Stimulated activated CD4-positive, alpha-beta T cell treated with anti-CD3 and anti-CD28 coated beads, Interleukin-1b, Interleukin-23, amount 100 ng/mL, for 24 hours (primary cell): ENCODE data around the gene ECHDC1.

Experiments
- DNase-seq, 4 experiments: peaks; one replicate each; pipeline ENCODE4 v3.0.0-alpha.2; 2020; ENCODE audit warnings: low read depth in 4 of 4, low spot score in 1 of 4

ECHDC1 gene

DNA sequence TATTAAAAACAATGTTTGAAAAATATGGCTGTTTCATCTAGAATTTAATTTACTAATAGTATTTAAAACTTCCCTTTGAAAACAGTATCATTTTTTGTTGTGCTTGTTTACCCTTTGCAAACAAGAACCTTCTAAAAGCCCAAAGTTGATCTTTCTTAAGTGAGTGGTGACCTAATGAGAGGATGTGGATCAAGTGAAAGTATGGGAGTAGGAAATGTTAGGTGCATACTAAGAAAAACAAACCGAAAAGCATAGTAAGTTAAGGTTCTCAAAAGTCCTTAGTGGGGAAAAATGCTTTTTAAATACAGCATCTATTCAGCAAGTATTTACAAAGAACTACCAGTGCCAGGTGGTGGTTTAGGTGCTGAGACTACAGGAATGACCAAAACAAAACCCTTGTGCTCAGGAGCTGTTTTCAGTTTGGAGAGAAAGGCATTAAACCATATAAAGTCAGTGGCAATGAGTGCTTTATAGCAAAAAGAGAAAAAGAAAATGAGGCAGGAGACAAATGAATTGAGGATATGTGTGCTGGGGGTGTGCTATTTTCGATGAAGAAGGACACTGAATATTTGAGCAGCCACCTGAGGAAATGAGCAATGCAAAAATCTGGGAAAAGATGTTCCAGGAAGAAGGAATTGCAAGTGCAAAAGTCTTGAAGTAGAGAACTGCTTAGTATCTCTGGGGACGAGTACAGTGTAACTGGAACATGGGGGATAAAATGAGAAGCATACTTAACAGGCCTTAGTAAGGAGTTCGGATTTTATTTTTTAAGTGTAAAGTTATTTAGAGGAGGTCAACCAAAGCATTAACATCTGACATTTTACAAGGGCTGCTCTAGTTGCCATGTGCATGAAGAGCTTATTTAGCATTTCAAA, 52.8 kb downstream of the ECHDC1 start:
- DNase-seq = no peak

DNA sequence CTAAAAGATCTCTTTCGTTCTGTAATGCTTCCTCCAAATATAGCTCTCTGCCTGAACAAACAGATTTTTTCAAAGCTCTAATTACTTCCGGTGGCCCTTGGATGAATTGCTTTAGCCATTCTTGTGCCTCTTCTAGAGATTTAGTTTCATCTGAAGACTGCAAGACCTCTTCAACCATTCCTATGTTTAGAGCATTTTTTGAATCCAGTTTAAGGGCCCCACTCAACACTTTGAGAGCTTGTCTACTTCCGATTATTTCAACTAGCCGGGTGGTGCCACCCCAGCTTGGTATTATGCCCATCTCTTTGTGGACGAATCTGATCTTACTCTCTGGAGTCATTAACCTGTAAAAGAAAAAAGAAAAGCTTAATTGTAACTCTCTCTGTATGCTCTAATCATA, 53.5 kb downstream of the ECHDC1 start:
- DNase-seq = no peak

GRCh38 chr6:127288705-127289104, 54.7 kb downstream of the ECHDC1 start:
- no peak for DNase-seq

- no peak for DNase-seq
These were observed 61.2 kb downstream of the ECHDC1 start for GRCh38 chr6:127282184-127282583.

- DNase-seq = no peak
These were observed 63.6 kb downstream of the ECHDC1 start for GRCh38 chr6:127279815-127280214.

GRCh38 chr6:127277878-127278843, 65.2 kb downstream of the ECHDC1 start:
- DNase-seq = no peak

GRCh38 chr6:127276331-127276730, 67.1 kb downstream of the ECHDC1 start:
- DNase-seq = no peak

DNA sequence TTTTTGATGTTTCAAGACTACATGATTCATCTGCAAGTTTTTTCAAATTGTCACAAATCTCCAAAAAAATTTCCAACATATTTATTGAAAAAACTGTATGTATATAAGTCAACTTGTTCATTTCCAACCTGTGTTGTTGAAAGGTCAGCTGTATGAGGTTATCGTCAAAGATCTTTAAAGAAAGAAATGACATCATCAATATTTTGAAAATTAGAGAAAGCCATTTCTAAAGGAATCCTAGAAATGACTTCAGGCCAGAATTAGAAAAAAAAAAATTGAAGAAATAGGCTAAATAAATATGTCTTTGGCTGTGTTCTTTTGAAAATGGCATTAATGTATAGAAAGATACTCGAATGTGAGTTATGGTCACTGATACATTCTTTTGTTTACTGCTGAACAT, 69.9 kb downstream of the ECHDC1 start:
- no peak for DNase-seq

DNA sequence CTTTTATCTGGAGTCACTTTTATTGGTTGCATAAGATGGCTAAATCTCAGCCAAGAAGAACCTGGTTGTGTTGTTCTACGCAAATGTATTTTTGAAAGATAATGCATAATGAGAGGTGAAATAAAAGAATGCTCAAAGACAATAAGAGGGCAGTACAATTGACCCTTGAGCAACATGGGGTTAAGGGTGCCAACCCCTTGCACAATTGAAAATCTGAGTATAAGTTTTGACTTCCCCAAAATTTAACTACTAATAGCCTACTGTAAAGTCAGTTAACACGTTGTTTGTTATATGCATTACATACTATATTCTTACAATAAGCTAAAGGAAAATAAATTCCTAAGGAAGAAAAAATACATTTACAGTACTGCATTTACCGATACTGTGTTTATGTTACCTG, 70.8 kb downstream of the ECHDC1 start:
- no peak for DNase-seq

DNA sequence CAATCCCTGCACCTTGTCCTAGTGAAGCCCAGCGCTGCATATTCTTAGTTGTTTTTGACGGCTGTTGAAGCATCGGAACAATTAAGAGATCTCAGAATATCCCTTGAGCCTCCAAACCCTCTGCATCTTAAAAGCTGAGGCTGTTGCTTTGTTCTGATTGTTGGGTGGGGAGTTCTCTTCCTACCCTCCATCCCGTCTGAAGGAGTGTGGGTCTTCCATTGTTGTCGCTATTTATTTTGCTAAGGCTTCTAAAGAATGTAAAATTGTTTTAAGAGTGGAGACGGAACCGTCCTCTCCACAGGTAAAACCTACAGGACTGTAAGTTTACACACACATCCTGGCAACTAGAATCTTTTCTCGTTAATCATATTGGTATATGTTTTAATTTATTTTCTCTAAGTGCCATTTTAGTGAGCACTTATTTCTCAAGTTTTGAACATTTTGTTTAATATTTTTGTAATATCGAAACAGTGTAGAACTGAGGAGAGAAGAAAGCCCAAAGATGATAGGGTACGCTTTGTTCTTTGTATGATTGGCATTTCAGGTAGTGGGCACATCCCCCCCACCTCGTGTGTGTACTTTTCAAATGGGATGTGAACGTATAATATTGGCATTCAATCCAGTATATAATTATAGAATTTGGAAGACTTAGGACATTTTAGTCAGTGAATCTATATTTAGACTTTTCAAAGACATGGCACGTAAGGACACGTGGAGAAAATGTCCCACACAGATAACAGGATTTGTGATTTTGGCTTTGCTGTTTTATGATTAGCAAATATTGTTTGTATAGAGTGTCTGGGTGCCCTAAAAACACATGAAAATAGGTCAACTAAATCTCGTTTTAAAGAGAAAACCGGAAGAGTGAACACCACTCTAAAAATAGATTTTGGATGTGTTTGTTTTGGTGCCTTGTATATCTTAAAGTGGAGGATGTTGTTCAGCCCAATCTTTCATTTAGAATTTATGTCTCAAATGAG, 75.5 kb downstream of the ECHDC1 start:
- DNase-seq = no peak

GRCh38 chr6:127266892-127267645, 76.3 kb downstream of the ECHDC1 start:
- peak; percentile 23 to 44 (median 28) for DNase-seq

GRCh38 chr6:127266178-127266891, 77.1 kb downstream of the ECHDC1 start, which contains the start of gene RNF146:
TSS of gene RNF146 (plus strand) at chr6:127266864. CDS start at chr6:127280339, 13,475 bp downstream.
- peak; percentile 36 to 49 (median 44) for DNase-seq

GRCh38 chr6:127263481-127263880, 79.9 kb downstream of the ECHDC1 start:
- no peak for DNase-seq

- DNase-seq = no peak
These were observed 80.5 kb downstream of the ECHDC1 start for GRCh38 chr6:127262896-127263295.

GRCh38 chr6:127255286-127255685, 88.1 kb downstream of the ECHDC1 start:
- DNase-seq = no peak

- no peak for DNase-seq
These were observed 93.8 kb downstream of the ECHDC1 start for GRCh38 chr6:127249621-127250020.

DNA sequence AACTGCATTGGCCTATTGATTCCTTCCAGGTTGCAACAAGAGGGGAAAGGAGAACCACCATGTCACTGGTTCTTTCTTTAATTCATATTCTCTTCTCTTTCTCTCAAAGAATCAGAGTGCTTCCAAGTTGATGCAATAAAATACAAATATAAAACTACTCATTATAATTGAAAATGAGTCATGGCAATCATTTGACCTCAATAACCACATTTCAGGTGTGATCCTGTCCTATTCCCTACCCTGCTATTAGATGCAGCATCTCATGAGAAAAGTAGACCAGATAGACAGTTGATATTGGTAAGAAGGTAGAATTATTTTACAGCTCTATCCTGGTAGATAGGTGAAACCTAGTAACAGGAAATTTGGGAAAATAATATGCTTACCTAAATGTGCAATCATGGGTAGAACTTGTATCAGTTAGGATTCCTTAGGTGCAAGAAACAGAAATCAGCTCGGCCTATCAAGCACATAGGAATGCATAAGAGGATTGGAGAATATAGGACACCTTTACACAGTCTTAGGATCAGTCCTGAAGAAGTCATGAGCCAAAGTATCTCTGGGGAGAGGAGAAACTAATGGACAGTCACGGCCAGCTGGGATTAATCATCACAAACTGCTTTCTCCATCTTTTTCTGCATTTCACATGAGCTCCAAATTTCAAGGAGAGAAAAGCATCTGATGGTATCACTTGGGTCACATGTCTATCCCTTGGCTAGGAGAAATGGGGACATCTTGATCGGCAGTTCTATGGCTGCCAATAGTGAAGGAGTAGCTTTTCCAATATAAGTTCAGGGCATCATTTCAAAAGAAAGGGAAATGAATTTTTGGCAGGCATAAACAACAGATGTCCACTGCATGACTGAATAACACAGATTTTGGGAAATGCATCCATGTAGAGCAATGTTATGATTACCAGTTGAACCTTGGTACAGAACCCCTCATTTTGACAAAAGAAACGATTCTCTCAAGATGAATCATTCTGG, 96.0 kb downstream of the ECHDC1 start:
- no peak for DNase-seq

GRCh38 chr6:127243501-127243900, 99.9 kb downstream of the ECHDC1 start:
- no peak for DNase-seq
